Measurements from ENCODE around the gene JMJD6. TPM values are rescaled to one million over a fixed set of nuclear protein-coding genes. Genes with fewer than 3 reads are reported as not detected.

JMJD6 gene
- total and polyA plus RNA-seq, 9 of the 15 experiments (the other 6 are each of a cell fraction or from before 2014, with no cell fraction given) = 2.5 to 52.3 (median 36.3) TPM

DNA sequence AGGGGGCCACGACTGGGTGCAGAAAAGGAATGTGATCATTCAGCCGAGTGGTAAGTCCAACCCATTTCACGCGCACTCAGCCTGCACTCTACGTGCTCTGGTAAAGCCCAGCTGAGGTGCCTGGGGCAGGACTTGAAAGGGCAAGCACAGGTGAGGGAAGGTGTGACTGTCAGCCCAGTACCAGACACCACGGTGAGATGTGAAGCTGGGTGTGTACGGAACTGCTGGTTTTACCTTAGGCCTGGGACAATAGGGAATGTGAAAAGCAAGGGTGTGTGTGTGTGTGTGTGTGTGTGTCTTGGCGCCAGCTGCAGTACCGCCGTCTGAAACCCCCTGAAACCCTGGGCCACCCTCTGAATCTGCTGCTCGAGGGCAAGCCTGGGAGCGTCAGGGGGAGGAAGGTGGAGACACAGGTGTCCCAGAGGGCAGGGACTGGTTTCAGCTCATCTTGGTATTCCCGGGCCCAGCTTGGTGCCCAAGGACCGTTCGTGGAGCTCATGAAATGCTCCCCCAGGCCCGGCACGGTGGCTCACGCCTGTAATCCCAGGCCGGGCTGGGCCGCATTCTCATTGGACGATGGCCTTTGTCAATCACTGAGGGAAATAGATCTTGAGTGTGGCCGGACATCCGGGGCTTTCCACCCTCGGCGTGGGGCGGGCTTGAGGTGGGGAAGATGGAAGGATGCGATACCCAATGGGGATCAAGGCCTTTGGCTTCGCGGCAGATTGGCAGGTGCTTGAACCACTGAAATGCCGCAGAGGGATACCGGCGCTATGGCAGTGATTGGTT is 55.1 kb downstream of the JMJD6 start (continued):
- no peak for TF ChIP-seq RHOXF2B (CRISPR knock-in tag; conservative IDR thresholded peaks at IDR 0.05)
- peak; percentile 64 for TF ChIP-seq SP1 (CRISPR knock-in tag; IDR thresholded peaks at IDR 0.05)
- peak; percentile 75; the same call in 1 of the 2 replicates for TF ChIP-seq ZNF592 (IDR thresholded peaks at IDR 0.05)
- no peak for TF ChIP-seq ZNF408 (CRISPR knock-in tag; IDR thresholded peaks at IDR 0.05; ENCODE audit: low read depth)
- TF ChIP-seq XRCC5 (IDR thresholded peaks at IDR 0.05; ENCODE audit: low read depth, low read length) = no peak
- TF ChIP-seq CREBBP (IDR thresholded peaks at IDR 0.05; ENCODE audit: low read depth, low read length) = no peak
- no peak for TF ChIP-seq ZZZ3 (IDR thresholded peaks at IDR 0.05)
- peak; percentile 99 for TF ChIP-seq NFYB (IDR thresholded peaks at IDR 0.05; ENCODE audit: extremely low read depth, insufficient read length)
- no peak for TF ChIP-seq ZEB2 (IDR thresholded peaks at IDR 0.05)
- no peak for TF ChIP-seq RERE (CRISPR knock-in tag; IDR thresholded peaks at IDR 0.05; ENCODE audit: borderline replicate concordance)
- TF ChIP-seq TCF15 (CRISPR knock-in tag; IDR thresholded peaks at IDR 0.05) = no peak
- no peak for TF ChIP-seq FOXJ3 (CRISPR knock-in tag; IDR thresholded peaks at IDR 0.05)
- TF ChIP-seq ZNF3 (CRISPR knock-in tag; IDR thresholded peaks at IDR 0.05) = no peak
- no peak for TF ChIP-seq ZNF695 (CRISPR knock-in tag; IDR thresholded peaks at IDR 0.05)
- peak; percentile 35; the same call in 1 of the 2 replicates for TF ChIP-seq ZNF316 (IDR thresholded peaks at IDR 0.05)
- TF ChIP-seq DMBX1 (CRISPR knock-in tag; IDR thresholded peaks at IDR 0.05; ENCODE audit: borderline replicate concordance) = no peak; the same call in 1 of the 2 replicates
- TF ChIP-seq THRAP3 (IDR thresholded peaks at IDR 0.05; ENCODE audit: borderline replicate concordance) = no peak
